HCT116 (cell line): ENCODE results near the gene TNS3. TPM values are rescaled to one million over a fixed set of nuclear protein-coding genes. Genes with fewer than 3 reads are reported as not detected.

Experiments
- ATAC-seq: fragments of 200-7000 bp; cut with Tn5 transposase; 2 replicates; pipeline ENCODE4 v1.9.1; 2020; ENCODE audit warnings: mild to moderate bottlenecking, moderate library complexity
- BruUV-seq: library from RNA; stranded (reverse); fragments of 400-500 nt; replicated peaks from 2 replicates; lab custom pipeline; 2021; lab: Mats Ljungman, UMichigan
- CTCF ChIA-PET: fragments of 300-600 bp; sonication (Branson Sonifier 250); formaldehyde crosslinking; loops from one replicate; lab custom pipeline; 2021; ENCODE audit warnings: antibody characterized with exemption; lab: Charles Lee
- POLR2A ChIA-PET: fragments of 300-600, 350-600 bp; sonication (Branson Sonifier 250); formaldehyde crosslinking; loops from one replicate; lab custom pipeline; 2021; ENCODE audit warnings: antibody characterized with exemption; lab: Charles Lee
- RAD21 ChIA-PET, 2 experiments: fragments of 300-600 bp; sonication (Branson Sonifier 250); formaldehyde crosslinking; loops; one replicate each; lab custom pipeline; 2023; ENCODE audit warnings: low total read pairs in 2 of 2; ENCODE audit not compliant: uncharacterized antibody in 2 of 2, unreplicated experiment in 2 of 2, low non-redundant PET in 1 of 2; lab: Charles Lee
- DNase-seq: peaks from one replicate; pipeline ENCODE4 v3.0.0-alpha.2; 2010; ENCODE audit warnings: low read depth, low spot score
- H2AFZ ChIP-seq: fragments of 200-600 bp; shearing (Covaris generic), sonication (generic); 2 replicates; pipeline ENCODE4 v1.6.1; 2017; ENCODE audit warnings: low read depth, mixed run types, mixed read lengths, antibody characterized with exemption, low read length; ENCODE audit not compliant: poor library complexity, severe bottlenecking
- H3K27ac ChIP-seq: 2 replicates; pipeline ENCODE4 v1.5.1; 2012; ENCODE audit warnings: low read depth, low read length
- H3K27me3 ChIP-seq: fragments of 200-600 bp; sonication (generic); 2 replicates; pipeline ENCODE4 v1.6.1; 2016; ENCODE audit warnings: mixed run types, low read length, mixed read lengths; ENCODE audit not compliant: insufficient read depth
- H3K36me3 ChIP-seq, 2 experiments: fragments of 200-500 bp in 1 of 2; fragments of 200-600 bp in 1 of 2; sonication (Bioruptor generic) in 1 of 2; sonication (generic) in 1 of 2; 2 replicates each; pipeline versions ENCODE4 v1.5.1 to v1.6.1; 2014 to 2016; ENCODE audit warnings: low read length in 2 of 2, inconsistent platforms in 1 of 2, mixed read lengths in 1 of 2, mixed run types in 1 of 2; ENCODE audit not compliant: insufficient read depth in 2 of 2, control insufficient read depth in 1 of 2
- H3K4me1 ChIP-seq, 2 experiments: fragments of 200-600 bp in 1 of 2; sonication (generic) in 1 of 2; 2 replicates each; pipeline versions ENCODE4 v1.5.1 to v1.6.1; 2012 to 2017; ENCODE audit warnings: low read length in 2 of 2, inconsistent platforms in 1 of 2, mild to moderate bottlenecking in 1 of 2, mixed read lengths in 1 of 2, mixed run types in 1 of 2, moderate library complexity in 1 of 2; ENCODE audit not compliant: insufficient read depth in 2 of 2, control insufficient read depth in 1 of 2
- H3K4me2 ChIP-seq: fragments of 200-600 bp; sonication (generic); 2 replicates; pipeline ENCODE4 v1.6.1; 2017; ENCODE audit warnings: mixed run types, low read length, mixed read lengths
- H3K4me3 ChIP-seq, 2 experiments: fragments of 200-600 bp in 1 of 2; sonication (generic) in 1 of 2; replicated peaks in 1 of 2; 2 replicates each; pipeline ENCODE4 v1.5.1; 2011 to 2016; ENCODE audit warnings: low read length in 2 of 2, control low read depth in 1 of 2, low read depth in 1 of 2, mild to moderate bottlenecking in 1 of 2, mixed read lengths in 1 of 2, mixed run types in 1 of 2
- H3K79me2 ChIP-seq: fragments of 200-600 bp; sonication (generic); 2 replicates; pipeline ENCODE4 v1.6.1; 2017; ENCODE audit warnings: mild to moderate bottlenecking, mixed run types, low read length, moderate library complexity, mixed read lengths; ENCODE audit not compliant: insufficient read depth
- H3K9ac ChIP-seq: fragments of 200-600 bp; sonication (generic); 2 replicates; pipeline ENCODE4 v1.6.1; 2016; ENCODE audit warnings: low read length, mixed read lengths
- H3K9me2 ChIP-seq: fragments of 200-600 bp; sonication (generic), shearing (Covaris generic); 2 replicates; pipeline ENCODE4 v1.6.1; 2017; ENCODE audit warnings: mixed run types, mild to moderate bottlenecking, moderate library complexity; ENCODE audit not compliant: insufficient read depth
- H3K9me3 ChIP-seq, 2 experiments: fragments of 200-500 bp in 1 of 2; fragments of 200-600 bp in 1 of 2; sonication (Bioruptor generic) in 1 of 2; sonication (generic) in 1 of 2; 2 replicates each; pipeline ENCODE4 v1.6.1; 2014 to 2017; ENCODE audit warnings: low read length in 2 of 2, mixed read lengths in 2 of 2, inconsistent platforms in 1 of 2, low read depth in 1 of 2, mild to moderate bottlenecking in 1 of 2, mixed run types in 1 of 2, moderate library complexity in 1 of 2; ENCODE audit not compliant: control insufficient read depth in 1 of 2, insufficient read depth in 1 of 2
- H4K20me1 ChIP-seq: fragments of 200-600 bp; sonication (generic), shearing (Covaris generic); 2 replicates; pipeline ENCODE4 v1.6.1; 2017; ENCODE audit warnings: mixed run types, mild to moderate bottlenecking, moderate library complexity; ENCODE audit not compliant: insufficient read depth
- ATF3 ChIP-seq: IDR thresholded peaks from 2 replicates; pipeline ENCODE4 v1.6.1; 2012
- CEBPB ChIP-seq: IDR thresholded peaks from 2 replicates; pipeline ENCODE4 v1.6.1; 2012; ENCODE audit warnings: low read depth
- CTCF ChIP-seq, 3 experiments: fragments of 200-600 bp in 1 of 3; sonication (generic) in 1 of 3; IDR thresholded peaks in 2 of 3; conservative IDR thresholded peaks in 1 of 3; 2 replicates each; pipeline ENCODE4 v1.5.1; 2012 to 2017; ENCODE audit warnings: low read depth in 2 of 3, low read length in 2 of 3, antibody characterized with exemption in 1 of 3, borderline replicate concordance in 1 of 3, control low read depth in 1 of 3, mild to moderate bottlenecking in 1 of 3, mixed read lengths in 1 of 3, mixed run types in 1 of 3, moderate library complexity in 1 of 3; ENCODE audit not compliant: insufficient read depth in 1 of 3
- EGR1 ChIP-seq: IDR thresholded peaks from 2 replicates; pipeline ENCODE4 v1.6.1; 2012; ENCODE audit warnings: low read depth
- ELF1 ChIP-seq: IDR thresholded peaks from 2 replicates; pipeline ENCODE4 v1.6.1; 2012; ENCODE audit warnings: low read depth, borderline replicate concordance
- EZH2phosphoT487 ChIP-seq: fragments of 200-600 bp; IDR thresholded peaks from 2 replicates; pipeline ENCODE4 v1.6.1; 2018; ENCODE audit warnings: antibody characterized with exemption, borderline replicate concordance
- FOSL1 ChIP-seq: IDR thresholded peaks from 2 replicates; pipeline ENCODE4 v1.6.1; 2012; ENCODE audit warnings: low read depth
- POLR2A ChIP-seq: IDR thresholded peaks from 2 replicates; pipeline ENCODE4 v1.7.0; 2011; ENCODE audit warnings: borderline replicate concordance; ENCODE audit not compliant: insufficient read depth, insufficient read length; ENCODE audit errors: extremely low read depth
- POLR2AphosphoS5 ChIP-seq: IDR thresholded peaks from 2 replicates; pipeline ENCODE4 v1.6.1; 2011; ENCODE audit warnings: mild to moderate bottlenecking, low read depth, low read length, moderate library complexity
- RAD21 ChIP-seq: IDR thresholded peaks from 2 replicates; pipeline ENCODE4 v1.6.1; 2012; ENCODE audit warnings: low read depth, mild to moderate bottlenecking
- SIN3A ChIP-seq: IDR thresholded peaks from 2 replicates; pipeline ENCODE4 v1.6.1; 2012; ENCODE audit warnings: low read depth
- SP1 ChIP-seq: IDR thresholded peaks from 2 replicates; pipeline ENCODE4 v1.6.1; 2012; ENCODE audit warnings: low read depth
- SRF ChIP-seq: IDR thresholded peaks from 2 replicates; pipeline ENCODE4 v1.6.1; 2012; ENCODE audit warnings: low read depth
- YY1 ChIP-seq: IDR thresholded peaks from 2 replicates; pipeline ENCODE4 v1.6.1; 2011; ENCODE audit warnings: low read length, low read depth, moderate library complexity, mild to moderate bottlenecking; ENCODE audit not compliant: insufficient replicate concordance; ENCODE audit errors: extremely low read depth
- ZFX ChIP-seq: fragments of 450-650 bp; IDR thresholded peaks from 2 replicates; pipeline ENCODE4 v1.6.1; 2017
- ZNF274 ChIP-seq: fragments of 200-500 bp; sonication (Bioruptor generic); IDR thresholded peaks from 2 replicates; pipeline ENCODE4 v1.6.1; 2014; ENCODE audit warnings: mild to moderate bottlenecking, low read depth, low read length, inconsistent platforms
- intact Hi-C: fragments of 100-400 bp; cut with micrococcal nuclease; formaldehyde crosslinking; loops from 2 replicates; pipeline ENCODE4 v1.10.0; 2022
- total RNA-seq: library from RNA; stranded (reverse); gene quantifications from one replicate; pipeline ENCODE4 v1.2.1, GENCODE V29; 2021; ENCODE audit not compliant: unreplicated experiment

The TNS3 gene
- total RNA-seq, 1 experiment from 2014 or later, result 9.1 TPM

- ChIA-PET POLR2A (no interaction called here), RAD21 (no interaction called here), CTCF (no interaction called here)
- H3K27me3 ChIP-seq, result no peaks in the 10 kb centered on the region
- ATAC-seq (no peak), DNase-seq (no peak)
- no peak overlapping the region for H3K9ac ChIP-seq
- no peaks in the 10 kb centered on the region for H3K9me2 ChIP-seq
- H2AFZ ChIP-seq, result no peak overlapping the region
- peaks cover 5 to 17% of the 10 kb centered on the region in 2 experiments; a peak in 3 of 4 replicates for H3K4me1 ChIP-seq
- TF ChIP-seq CEBPB (no peak), ATF3 (no peak), YY1 (no peak), ELF1 (no peak), EZH2phosphoT487 (no peak)
- no peaks in the 10 kb centered on the region for H3K79me2 ChIP-seq
- H3K27ac ChIP-seq, result no peak overlapping the region
- no peaks in the 10 kb centered on the region for H4K20me1 ChIP-seq
- H3K36me3 ChIP-seq, result no peaks in the 10 kb centered on the region
- no peaks in the 10 kb centered on the region for H3K9me3 ChIP-seq
- BruUV-seq, result no TSS peak
- H3K4me3 ChIP-seq, result no peak overlapping the region
- H3K4me2 ChIP-seq, result no peak overlapping the region
- intact Hi-C loops, result no loop called here
These were observed 296.9 kb downstream of the TNS3 start for GRCh38 chr7:47284691-47285635.

GRCh38 chr7:47283497-47284131 lies 298.3 kb downstream of the TNS3 start:
- ChIA-PET POLR2A (no interaction called here), RAD21 (no interaction called here), CTCF (no interaction called here)
- DNase-seq (peak; percentile 56), ATAC-seq (peak; percentile 97)
- H3K27ac ChIP-seq, result no peak overlapping the region
- no peaks in the 10 kb centered on the region for H3K9me3 ChIP-seq
- peaks cover 5 to 17% of the 10 kb centered on the region in 2 experiments; a peak in 3 of 4 replicates for H3K4me1 ChIP-seq
- intact Hi-C loops, result no loop called here
- no peak overlapping the region for H2AFZ ChIP-seq
- H3K9me2 ChIP-seq, result no peaks in the 10 kb centered on the region
- no peak overlapping the region for H3K9ac ChIP-seq
- no peaks in the 10 kb centered on the region for H4K20me1 ChIP-seq
- BruUV-seq, result no TSS peak
- no peaks in the 10 kb centered on the region for H3K79me2 ChIP-seq
- H3K27me3 ChIP-seq, result no peaks in the 10 kb centered on the region
- H3K4me3 ChIP-seq, result no peak overlapping the region
- peak overlapping the region; percentile 28; the same call in 1 of the 2 replicates for H3K4me2 ChIP-seq
- H3K36me3 ChIP-seq, result no peaks in the 10 kb centered on the region
- TF ChIP-seq CEBPB (no peak), SP1 (0 out of 2 replicates have a peak, but pooled peaks have one; percentile 55), FOSL1 (peak; percentile 73), ZNF274 (no peak), SIN3A (peak; percentile 40; the same call in 1 of the 2 replicates), POLR2A (no peak), ATF3 (no peak), SRF (no peak), POLR2AphosphoS5 (no peak), EZH2phosphoT487 (no peak), RAD21 (no peak), CTCF (IDR thresholded peaks at IDR 0.05 in 2 of 3, conservative IDR thresholded peaks at IDR 0.05 in 1 of 3; ENCODE audit: borderline replicate concordance in 1 of 3, insufficient read depth in 1 of 3, low read depth in 2 of 3, low read length in 2 of 3) (0 out of 6 replicates have a peak, but pooled peaks of 1 of the 3 experiments have one; percentile 1), ZFX (no peak), EGR1 (no peak)
